Tibial nerve (tissue), 4 donors: ENCODE data around the gene MAML2. TPM values are rescaled to one million over a fixed set of nuclear protein-coding genes. Genes with fewer than 3 reads are reported as not detected.

Experiments
- DNase-seq, 2 donors: peaks; one replicate each; pipeline ENCODE4 v3.0.0-alpha.2; 2019; ENCODE audit warnings: low spot score in 2 of 2
- H3K27ac ChIP-seq, 4 donors: fragments of 200-600 bp; sonication (generic) in 3 of 4; one replicate each; pipeline ENCODE4 v1.5.1; 2017 to 2019; ENCODE audit warnings: mild to moderate bottlenecking in 1 of 4
- H3K27me3 ChIP-seq, 2 donors: fragments of 200-600 bp; sonication (generic) in 1 of 2; one replicate each; pipeline versions ENCODE4 v1.5.1 to v1.6.0; 2017 to 2019
- H3K36me3 ChIP-seq, 3 donors: fragments of 200-600 bp; sonication (generic); one replicate each; pipeline ENCODE4 v1.5.1; 2018 to 2019
- H3K4me1 ChIP-seq, 4 donors: fragments of 200-600 bp; sonication (generic) in 3 of 4; one replicate each; pipeline ENCODE4 v1.5.1; 2017 to 2019
- H3K4me3 ChIP-seq, 4 donors: fragments of 200-600 bp; sonication (generic) in 3 of 4; one replicate each; pipeline ENCODE4 v1.5.1; 2017 to 2019; ENCODE audit warnings: mild to moderate bottlenecking in 1 of 4, moderate library complexity in 1 of 4
- H3K9me3 ChIP-seq, 4 donors: fragments of 200-600 bp; sonication (generic) in 3 of 4; one replicate each; pipeline ENCODE4 v1.5.1; 2017 to 2019
- EP300 ChIP-seq, 2 donors: sonication (generic); formaldehyde crosslinking; IDR thresholded peaks; one replicate each; pipeline ENCODE4 v1.6.1; 2017; ENCODE audit warnings: antibody characterized with exemption in 2 of 2, mild to moderate bottlenecking in 1 of 2
- POLR2A ChIP-seq, 2 donors: fragments of 450-650 bp; IDR thresholded peaks; one replicate each; pipeline ENCODE4 v1.6.1; 2017; ENCODE audit warnings: antibody characterized with exemption in 2 of 2, mild to moderate bottlenecking in 2 of 2, moderate library complexity in 2 of 2
- WGBS, 2 donors: methylation state at CpG; one replicate each; pipeline ENCODE4 v1.1.5; 2018; 5-methylcytosine and 5-hydroxymethylcytosine counted together
- total RNA-seq, 4 donors: library from RNA; depleted of rRNA; stranded (reverse); fragments of >200 nt; gene quantifications; one replicate each; pipeline ENCODE4 v1.1.0, GENCODE V29; 2016
- TF ChIP-seq, protein P1 (sequence below), 5 experiments: fragments of 200-600 bp in 3 of 5; fragments of 450-650 bp in 2 of 5; sonication (generic) in 3 of 5; IDR thresholded peaks; one replicate each; pipeline ENCODE4 v1.5.1; 2016 to 2019; ENCODE audit warnings: antibody characterized with exemption in 5 of 5, mild to moderate bottlenecking in 3 of 5, moderate library complexity in 2 of 5

Gene MAML2
- total RNA-seq, 4 donors from 2014 or later = 20.5 to 38.4 (median 27.9) TPM

DNA sequence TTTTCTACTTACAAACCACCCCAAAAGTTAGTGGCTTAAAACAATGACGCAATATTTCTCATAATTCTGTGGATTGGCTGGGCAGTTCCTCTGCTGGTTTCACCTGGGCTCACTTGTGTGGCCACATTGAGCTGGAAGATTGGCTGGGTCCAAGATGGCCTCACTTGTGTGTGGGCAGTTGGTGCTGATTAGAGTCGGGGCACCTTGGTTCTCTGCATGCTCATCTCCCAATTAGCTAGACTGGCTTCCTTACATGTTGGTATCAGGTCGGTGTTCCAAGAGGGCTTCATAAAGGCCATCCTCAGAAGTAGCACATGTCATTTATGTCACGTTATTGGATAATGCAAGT lies 12.5 kb downstream of the MAML2 start:
- Histone ChIP-seq H3K4me3 (no peak overlapping the region), H3K9me3 (no peaks in the 10 kb centered on the region), H3K36me3 (no peaks in the 10 kb centered on the region), H3K27me3 (no peaks in the 10 kb centered on the region), H3K4me1 (peaks cover 0 to 74% (median 44%) of the 10 kb centered on the region in 4 donors), H3K27ac (no peak overlapping the region)
- DNase-seq = no peak
- 91 to 96% methylated on average over 4 of the region's 4 CpGs for WGBS, 2 donors
- TF ChIP-seq POLR2A (IDR thresholded peaks at IDR 0.05) (no peak), EP300 (IDR thresholded peaks at IDR 0.05) (no peak)
- TF ChIP-seq, protein P1, sequence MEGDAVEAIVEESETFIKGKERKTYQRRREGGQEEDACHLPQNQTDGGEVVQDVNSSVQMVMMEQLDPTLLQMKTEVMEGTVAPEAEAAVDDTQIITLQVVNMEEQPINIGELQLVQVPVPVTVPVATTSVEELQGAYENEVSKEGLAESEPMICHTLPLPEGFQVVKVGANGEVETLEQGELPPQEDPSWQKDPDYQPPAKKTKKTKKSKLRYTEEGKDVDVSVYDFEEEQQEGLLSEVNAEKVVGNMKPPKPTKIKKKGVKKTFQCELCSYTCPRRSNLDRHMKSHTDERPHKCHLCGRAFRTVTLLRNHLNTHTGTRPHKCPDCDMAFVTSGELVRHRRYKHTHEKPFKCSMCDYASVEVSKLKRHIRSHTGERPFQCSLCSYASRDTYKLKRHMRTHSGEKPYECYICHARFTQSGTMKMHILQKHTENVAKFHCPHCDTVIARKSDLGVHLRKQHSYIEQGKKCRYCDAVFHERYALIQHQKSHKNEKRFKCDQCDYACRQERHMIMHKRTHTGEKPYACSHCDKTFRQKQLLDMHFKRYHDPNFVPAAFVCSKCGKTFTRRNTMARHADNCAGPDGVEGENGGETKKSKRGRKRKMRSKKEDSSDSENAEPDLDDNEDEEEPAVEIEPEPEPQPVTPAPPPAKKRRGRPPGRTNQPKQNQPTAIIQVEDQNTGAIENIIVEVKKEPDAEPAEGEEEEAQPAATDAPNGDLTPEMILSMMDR (IDR thresholded peaks at IDR 0.05) = no peak

DNA sequence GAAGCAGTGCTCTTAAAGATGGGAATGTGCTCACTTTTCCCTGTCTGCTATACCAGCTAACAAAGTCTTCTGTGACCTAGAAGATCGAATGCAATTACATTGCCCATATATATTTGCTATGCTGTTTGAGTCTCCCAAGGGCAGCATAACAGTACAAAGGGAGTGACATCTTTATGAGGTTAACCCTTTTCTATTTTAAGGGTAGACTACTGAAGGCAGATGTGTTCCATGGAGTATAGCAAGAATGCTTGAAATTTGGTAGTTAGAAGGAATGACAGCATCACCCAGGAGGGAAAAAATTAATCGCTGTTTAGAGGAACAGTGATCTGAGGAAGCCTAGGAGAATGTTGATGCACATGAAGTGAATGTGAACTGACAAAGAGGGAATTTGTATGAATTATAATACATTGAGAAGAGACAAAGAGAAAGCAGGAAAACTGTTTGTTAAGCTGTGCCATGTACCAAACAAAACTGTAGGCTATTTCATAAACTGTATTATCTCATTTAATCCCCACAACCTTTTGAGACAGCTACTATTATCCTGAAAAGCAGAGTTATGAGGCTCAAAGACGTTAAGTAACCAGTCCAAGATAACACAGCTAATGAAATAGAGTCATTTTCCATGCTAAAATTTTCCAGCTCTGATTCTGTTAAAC lies 13.0 kb downstream of the MAML2 start:
- no peak for DNase-seq
- no peak for TF ChIP-seq POLR2A (IDR thresholded peaks at IDR 0.05)
- TF ChIP-seq, protein P1 (IDR thresholded peaks at IDR 0.05) = no peak
- TF ChIP-seq EP300 (IDR thresholded peaks at IDR 0.05) = no peak
- Histone ChIP-seq H3K27me3 (no peaks in the 10 kb centered on the region), H3K27ac (no peak overlapping the region), H3K9me3 (no peaks in the 10 kb centered on the region), H3K4me3 (no peak overlapping the region), H3K36me3 (no peaks in the 10 kb centered on the region), H3K4me1 (peaks cover 0 to 77% (median 47%) of the 10 kb centered on the region in 4 donors)
- 63 to 70% methylated on average over 3 of the region's 3 CpGs for WGBS, 2 donors

DNA sequence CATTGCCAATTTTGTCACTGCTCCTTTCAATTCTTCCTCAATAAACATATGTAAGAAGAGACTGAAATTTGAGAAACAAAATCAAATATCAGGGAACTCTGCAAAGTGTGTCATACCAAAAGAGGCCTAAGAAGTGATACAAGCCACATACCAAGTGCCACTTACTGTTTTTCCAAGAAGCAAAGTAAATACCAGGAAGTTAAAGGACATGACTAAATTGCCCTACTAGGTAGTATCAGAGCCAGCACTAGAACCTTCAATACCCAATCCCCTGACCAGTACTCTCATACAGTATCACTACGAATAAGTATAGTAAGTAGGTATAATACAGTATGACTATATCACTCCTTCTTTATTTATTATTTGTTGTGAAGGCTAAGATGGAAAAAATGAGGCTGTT lies 13.6 kb downstream of the MAML2 start:
- Histone ChIP-seq H3K4me3 (no peak overlapping the region), H3K27me3 (no peaks in the 10 kb centered on the region), H3K9me3 (no peaks in the 10 kb centered on the region), H3K4me1 (peaks cover 0 to 80% (median 49%) of the 10 kb centered on the region in 4 donors), H3K27ac (no peak overlapping the region), H3K36me3 (no peaks in the 10 kb centered on the region)
- no peak for DNase-seq
- no peak for TF ChIP-seq EP300 (IDR thresholded peaks at IDR 0.05)
- TF ChIP-seq, protein P1 (IDR thresholded peaks at IDR 0.05) = no peak
- no peak for TF ChIP-seq POLR2A (IDR thresholded peaks at IDR 0.05)
- WGBS, 2 donors = 86 to 90% methylated on average over 1 of the region's 1 CpG

DNA sequence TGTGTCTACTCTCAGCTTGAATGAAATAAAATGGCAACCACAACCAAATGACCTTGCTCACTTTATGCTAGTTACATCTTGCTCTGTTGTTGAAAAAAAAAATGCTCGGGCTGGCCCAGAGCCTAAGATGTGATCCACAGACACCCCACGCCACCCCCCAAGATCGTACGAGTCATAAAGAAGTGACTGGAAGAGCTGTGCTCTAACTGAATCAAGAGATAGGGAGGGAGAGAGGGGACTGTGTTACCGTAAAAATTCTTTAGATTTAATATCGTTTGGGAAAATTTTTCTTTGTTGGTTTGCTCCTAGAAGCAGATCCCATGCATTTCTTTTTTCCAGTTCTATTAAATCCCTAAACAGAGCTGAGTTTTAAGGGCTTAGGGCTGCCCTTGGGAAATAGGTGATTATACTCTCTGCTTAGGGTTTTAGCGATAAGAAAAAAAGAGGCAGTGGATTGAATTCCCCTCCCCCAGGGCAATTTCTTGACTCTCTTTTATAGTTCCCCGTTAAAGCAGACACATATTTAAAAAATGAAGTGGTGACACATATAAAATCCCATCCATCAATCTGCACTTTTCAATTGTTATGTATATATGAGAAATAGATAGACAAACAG lies 14.5 kb downstream of the MAML2 start:
- H3K36me3 ChIP-seq = no peaks in the 10 kb centered on the region
- H3K9me3 ChIP-seq = no peaks in the 10 kb centered on the region
- peaks cover 0 to 75% (median 45%) of the 10 kb centered on the region in 4 donors for H3K4me1 ChIP-seq
- 50 to 59% methylated on average over 8 of the region's 8 CpGs for WGBS, 2 donors
- no peaks in the 10 kb centered on the region for H3K27me3 ChIP-seq
- H3K4me3 ChIP-seq = no peak overlapping the region
- H3K27ac ChIP-seq = peak overlapping the region in 1 of 4 donors; percentile 16
- DNase-seq = no peak
- TF ChIP-seq EP300 (IDR thresholded peaks at IDR 0.05) = no peak
- no peak for TF ChIP-seq POLR2A (IDR thresholded peaks at IDR 0.05)
- TF ChIP-seq, protein P1 (IDR thresholded peaks at IDR 0.05) = no peak

DNA sequence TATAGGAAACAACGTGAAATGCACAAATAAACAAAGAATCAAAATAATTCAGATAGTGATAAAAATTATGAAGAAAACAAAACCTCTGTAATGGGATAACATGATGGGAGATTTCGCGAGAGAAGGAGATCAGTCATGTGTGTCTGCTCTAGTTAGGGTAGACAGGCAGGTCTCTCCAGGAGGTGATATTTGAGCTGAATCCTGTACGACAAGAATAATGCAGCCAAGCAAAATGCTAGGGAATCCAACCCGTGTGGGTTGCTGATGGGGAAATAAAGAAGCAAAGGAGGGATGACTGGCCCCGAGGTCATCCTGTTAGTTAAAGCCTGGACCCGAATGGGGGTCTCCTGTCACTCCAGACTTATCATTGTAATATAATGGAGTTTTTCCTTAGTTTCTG lies 16.0 kb downstream of the MAML2 start:
- H3K27ac ChIP-seq = no peak overlapping the region
- 86% methylated on average over 7 of the region's 7 CpGs for WGBS, 2 donors
- no peaks in the 10 kb centered on the region for H3K9me3 ChIP-seq
- DNase-seq = no peak
- peaks cover 0 to 71% (median 31%) of the 10 kb centered on the region in 4 donors for H3K4me1 ChIP-seq
- no peaks in the 10 kb centered on the region for H3K36me3 ChIP-seq
- H3K27me3 ChIP-seq = no peaks in the 10 kb centered on the region
- no peak for TF ChIP-seq EP300 (IDR thresholded peaks at IDR 0.05)
- TF ChIP-seq POLR2A (IDR thresholded peaks at IDR 0.05) = no peak
- TF ChIP-seq, protein P1 (IDR thresholded peaks at IDR 0.05) = no peak
- H3K4me3 ChIP-seq = no peak overlapping the region
